ENCODE data around the gene PNPLA1.

Gene PNPLA1

GRCh38 chr6:36323062-36323461 is 53.2 kb downstream of the PNPLA1 start:
- TF ChIP-seq POLR2A (IDR thresholded peaks at IDR 0.05; ENCODE audit: low read depth, low read length): no peak
- FAIRE-seq (no peak), DNase-seq (ENCODE audit: insufficient read length, low spot score) (no peak)

GRCh38 chr6:36324191-36324590 is 54.3 kb downstream of the PNPLA1 start:
- no peak for TF ChIP-seq POLR2A (IDR thresholded peaks at IDR 0.05; ENCODE audit: low read depth, low read length)
- FAIRE-seq (no peak), DNase-seq (ENCODE audit: insufficient read length, low spot score) (no peak)

GRCh38 chr6:36324715-36325114 is 54.9 kb downstream of the PNPLA1 start:
- FAIRE-seq: no peak
- DNase-seq (ENCODE audit: insufficient read length, low spot score): no peak
- TF ChIP-seq POLR2A (IDR thresholded peaks at IDR 0.05; ENCODE audit: low read depth, low read length): no peak

- FAIRE-seq: no peak
- TF ChIP-seq POLR2A (IDR thresholded peaks at IDR 0.05; ENCODE audit: low read depth, low read length): no peak
These were observed 56.6 kb downstream of the PNPLA1 start for GRCh38 chr6:36326356-36326995.

GRCh38 chr6:36327226-36327918 is 57.5 kb downstream of the PNPLA1 start:
- DNase-seq (ENCODE audit: insufficient read length, low spot score) (no peak), FAIRE-seq (no peak)
- no peak for TF ChIP-seq POLR2A (IDR thresholded peaks at IDR 0.05; ENCODE audit: low read depth, low read length)

More at GRCh38 chr6:36326356-36326995, 56.6 kb downstream of the PNPLA1 start:
- no peak for DNase-seq (ENCODE audit: insufficient read length, low spot score)

- TF ChIP-seq POLR2A (IDR thresholded peaks at IDR 0.05; ENCODE audit: low read depth, low read length): no peak
- DNase-seq (ENCODE audit: insufficient read length, low spot score) (no peak), FAIRE-seq (no peak)
These were observed 58.0 kb downstream of the PNPLA1 start for GRCh38 chr6:36327919-36328236.

- DNase-seq (ENCODE audit: insufficient read length, low spot score): no peak
- no peak for TF ChIP-seq POLR2A (IDR thresholded peaks at IDR 0.05; ENCODE audit: low read depth, low read length)
- FAIRE-seq: no peak
These were observed 58.7 kb downstream of the PNPLA1 start for GRCh38 chr6:36328600-36328999.

- FAIRE-seq (no peak), DNase-seq (ENCODE audit: insufficient read length, low spot score) (no peak)
- no peak for TF ChIP-seq POLR2A (IDR thresholded peaks at IDR 0.05; ENCODE audit: low read depth, low read length)
These were observed 60.0 kb downstream of the PNPLA1 start for GRCh38 chr6:36329798-36330291.

GRCh38 chr6:36330366-36330765 is 60.5 kb downstream of the PNPLA1 start:
- no peak for TF ChIP-seq POLR2A (IDR thresholded peaks at IDR 0.05; ENCODE audit: low read depth, low read length)
- FAIRE-seq (no peak), DNase-seq (ENCODE audit: insufficient read length, low spot score) (no peak)

- DNase-seq (ENCODE audit: insufficient read length, low spot score): no peak
- TF ChIP-seq POLR2A (IDR thresholded peaks at IDR 0.05; ENCODE audit: low read depth, low read length): no peak
- no peak for FAIRE-seq
These were observed 61.5 kb downstream of the PNPLA1 start for GRCh38 chr6:36331381-36331780.

GRCh38 chr6:36333171-36333895 is 63.5 kb downstream of the PNPLA1 start:
- TF ChIP-seq POLR2A (IDR thresholded peaks at IDR 0.05; ENCODE audit: low read depth, low read length): no peak
- DNase-seq (ENCODE audit: insufficient read length, low spot score) (no peak), FAIRE-seq (no peak)

- FAIRE-seq (no peak), DNase-seq (ENCODE audit: insufficient read length, low spot score) (no peak)
- TF ChIP-seq POLR2A (IDR thresholded peaks at IDR 0.05; ENCODE audit: low read depth, low read length): no peak
These were observed 64.3 kb downstream of the PNPLA1 start for GRCh38 chr6:36333931-36334725.

GRCh38 chr6:36334832-36335459 is 65.1 kb downstream of the PNPLA1 start:
- TF ChIP-seq POLR2A (IDR thresholded peaks at IDR 0.05; ENCODE audit: low read depth, low read length): no peak
- FAIRE-seq (no peak), DNase-seq (ENCODE audit: insufficient read length, low spot score) (no peak)
